ENCODE measurements around the gene GYPC.

The GYPC gene

DNA sequence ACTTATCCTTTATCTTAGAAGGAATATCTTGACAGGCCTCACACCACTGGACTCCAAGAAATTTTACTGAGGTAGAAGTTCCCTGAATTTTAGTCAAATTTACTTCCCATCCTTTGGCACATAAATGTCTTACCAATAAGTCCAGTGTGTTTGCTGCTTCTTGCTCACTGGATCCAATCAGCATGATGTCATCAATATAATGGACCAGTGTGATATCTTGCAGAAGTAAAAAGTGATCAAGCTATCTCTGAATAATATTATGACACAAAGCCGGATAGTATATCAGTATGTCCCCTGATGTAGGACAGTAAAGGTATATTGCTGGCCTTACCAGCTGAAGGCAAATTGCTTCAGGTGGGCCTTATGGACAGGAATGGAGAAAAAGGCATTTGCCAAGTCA lies 6.9 kb upstream of the GYPC start:
- in situ Hi-C loops (cut with HindIII; ENCODE audit: low sequenced_read_pairs) = no loop called here

DNA sequence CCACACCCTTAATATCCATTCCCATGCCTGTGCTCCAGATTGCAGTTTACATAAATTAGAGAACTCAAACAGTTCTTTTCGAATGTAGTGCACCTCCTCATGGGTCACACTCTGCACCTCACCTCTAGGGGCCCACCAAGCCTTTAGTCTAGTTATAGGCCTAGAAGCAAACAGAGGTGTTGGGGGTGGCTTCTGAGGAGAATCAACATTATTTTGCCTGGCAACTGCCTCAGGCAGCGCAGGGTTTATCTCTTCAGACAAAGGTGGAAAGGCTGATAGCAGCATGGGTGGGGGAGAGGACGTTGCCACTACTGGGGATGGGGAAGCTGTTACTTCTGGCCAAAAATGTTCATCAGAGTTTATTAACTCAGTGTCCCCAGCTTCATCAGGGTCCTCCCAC lies 5.0 kb upstream of the GYPC start:
- in situ Hi-C loops (cut with HindIII; ENCODE audit: low sequenced_read_pairs) = no loop called here

- in situ Hi-C loops (cut with HindIII; ENCODE audit: low sequenced_read_pairs) = no loop called here
Measured at GRCh38 chr2:126652323-126652891, 3.6 kb upstream of the GYPC start.

DNA sequence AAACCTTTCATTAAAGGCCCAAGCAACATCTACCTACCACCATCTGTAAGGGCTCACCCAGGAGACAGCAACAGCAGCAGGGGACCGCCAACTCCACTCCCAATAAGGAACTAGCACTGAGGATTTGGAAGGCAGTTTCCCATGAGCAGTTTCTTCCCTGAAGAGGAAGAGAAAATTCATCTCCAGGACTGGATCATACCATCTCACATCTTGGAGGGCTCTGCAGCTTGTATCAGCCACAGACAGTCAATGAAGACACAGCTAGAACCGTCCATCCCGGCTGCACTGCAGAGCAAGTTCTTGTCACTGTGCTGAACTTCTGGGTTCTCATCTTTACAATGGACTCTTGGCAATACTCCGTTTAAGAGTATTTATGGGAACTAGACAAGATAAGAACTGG lies 2.8 kb upstream of the GYPC start:
- in situ Hi-C loops (cut with HindIII; ENCODE audit: low sequenced_read_pairs) = no loop called here

DNA sequence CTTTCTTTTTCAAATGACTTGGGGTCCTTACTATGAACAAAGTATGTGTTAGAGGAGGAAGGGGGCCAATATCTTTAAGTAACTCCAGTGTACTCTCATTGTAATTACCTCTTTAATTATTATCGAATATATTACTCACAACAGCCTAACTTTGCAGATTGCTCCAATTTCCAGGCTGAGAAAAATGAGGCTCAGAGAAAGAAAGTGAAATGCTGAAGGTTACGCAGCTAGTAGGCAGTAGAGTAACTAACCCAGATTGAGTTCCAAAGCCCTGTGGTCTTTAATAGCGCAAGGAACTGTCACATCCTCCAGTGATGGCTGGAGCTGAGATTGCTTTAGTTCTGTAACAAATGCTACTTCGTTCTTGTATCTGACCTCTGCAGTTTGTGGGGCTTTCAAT lies 2.2 kb upstream of the GYPC start:
- in situ Hi-C loops (cut with HindIII; ENCODE audit: low sequenced_read_pairs) = no loop called here

DNA sequence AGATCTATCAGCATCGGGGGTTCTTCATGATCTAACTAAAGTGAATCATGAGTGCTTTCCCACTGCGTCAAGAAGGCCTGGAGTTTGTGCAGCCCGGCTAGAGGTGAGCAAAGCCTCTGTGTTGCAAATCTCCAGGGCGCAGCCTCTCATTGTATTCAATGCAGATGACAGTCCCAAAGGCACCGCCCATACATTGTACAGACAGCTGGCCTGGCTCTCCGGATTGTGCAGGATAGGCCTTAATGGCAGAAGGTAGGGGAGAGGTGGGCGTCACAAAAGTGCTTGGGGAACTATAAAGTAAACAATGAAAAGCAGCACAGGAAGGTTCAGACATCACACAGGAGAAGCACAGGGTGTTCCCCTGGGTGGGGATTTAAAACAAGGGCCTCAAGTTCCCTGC lies 907 bp upstream of the GYPC start:
- in situ Hi-C loops (cut with HindIII; ENCODE audit: low sequenced_read_pairs) = no loop called here

DNA sequence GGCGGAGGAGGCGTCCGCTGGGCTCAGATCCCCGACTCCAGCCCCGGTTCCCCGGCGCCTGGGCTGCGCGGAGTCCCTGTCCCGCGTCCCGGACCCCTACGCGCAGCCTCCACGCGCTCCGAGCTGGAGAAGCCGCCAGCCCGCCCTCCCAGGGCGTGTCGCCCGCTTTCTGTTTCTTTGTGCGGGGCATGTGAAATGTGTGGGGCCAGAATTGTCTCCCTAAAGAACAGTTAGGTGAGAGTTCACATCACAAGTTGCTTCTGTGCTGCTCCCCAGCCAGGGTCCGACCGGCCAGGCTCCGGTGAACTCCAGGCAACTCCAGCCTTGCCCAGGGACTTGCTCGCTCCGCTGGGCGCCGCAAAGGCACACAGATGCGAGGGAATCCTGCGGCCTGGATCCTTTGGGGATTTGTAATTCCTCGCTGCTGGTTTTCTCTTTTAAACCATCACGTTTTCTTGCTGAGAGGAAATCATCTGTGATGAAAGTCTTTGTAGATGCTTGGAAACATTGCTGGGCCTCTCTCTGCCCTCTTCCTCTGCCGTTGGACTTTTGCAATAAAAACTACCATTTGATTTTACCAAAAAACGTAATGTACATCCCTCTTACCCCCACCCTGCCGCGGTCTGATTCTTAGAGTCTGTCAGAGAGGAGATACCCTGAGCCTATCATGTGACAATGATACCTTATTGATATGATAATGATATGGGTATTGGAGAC lies 631 bp downstream of the GYPC start:
- in situ Hi-C loops (cut with HindIII; ENCODE audit: low sequenced_read_pairs) = no loop called here

DNA sequence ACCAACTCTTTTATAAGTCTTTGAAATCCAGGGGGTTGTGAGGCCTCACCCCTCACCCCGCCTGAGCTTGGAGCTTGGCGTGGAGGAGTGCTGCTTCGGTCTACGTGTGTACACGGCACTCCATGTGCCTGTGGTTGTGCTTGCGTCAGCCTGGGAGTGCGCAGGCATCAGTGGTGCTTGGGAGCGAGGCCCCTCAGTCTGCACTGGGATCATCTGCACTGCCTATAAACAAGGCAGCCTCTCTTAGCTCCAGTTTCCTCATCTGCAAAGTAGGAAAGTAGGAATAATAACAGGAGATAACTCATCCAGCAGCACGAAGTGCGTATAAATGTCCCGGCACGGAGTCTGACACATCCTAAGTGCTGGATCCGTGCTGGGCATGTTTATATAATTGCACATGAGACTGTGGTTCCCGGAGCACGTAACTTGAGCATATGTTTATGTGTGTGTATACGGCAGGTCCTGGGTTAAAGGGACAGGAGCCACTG lies 1.2 kb downstream of the GYPC start:
- in situ Hi-C loops (cut with HindIII; ENCODE audit: low sequenced_read_pairs) = no loop called here

DNA sequence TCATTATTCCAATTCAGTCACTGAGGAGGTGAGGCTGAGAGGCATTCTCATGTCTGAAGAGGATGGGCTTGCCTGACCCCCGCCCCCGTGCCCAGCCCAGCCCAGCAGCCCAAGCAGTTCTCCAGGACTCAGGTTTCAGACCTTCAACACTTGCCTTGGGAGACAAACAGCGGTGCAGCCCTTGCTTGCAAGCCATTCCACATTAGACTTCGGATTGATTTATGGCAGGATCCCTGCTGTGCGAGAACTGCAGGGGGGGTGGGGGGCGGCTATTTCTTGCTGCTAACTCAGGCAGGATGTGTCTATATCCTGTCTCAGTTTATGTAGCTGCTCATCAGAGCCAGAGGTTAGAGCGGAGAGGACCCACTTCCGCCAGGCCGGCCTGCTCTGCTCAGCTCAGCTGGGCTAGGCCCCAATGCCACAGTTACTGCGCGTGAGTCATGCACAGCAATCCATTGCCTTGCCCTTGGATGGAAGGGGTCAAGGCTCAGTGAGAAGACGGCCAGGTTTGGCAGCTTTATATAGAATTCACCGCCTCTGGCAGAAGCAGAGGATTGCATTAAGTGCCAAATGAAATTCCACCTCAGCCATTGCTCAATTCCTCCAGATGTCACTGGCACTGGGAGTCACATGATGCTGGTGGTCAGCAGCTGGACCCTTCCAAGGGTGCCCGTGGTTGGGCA lies 1.8 kb downstream of the GYPC start:
- in situ Hi-C loops (cut with HindIII; ENCODE audit: low sequenced_read_pairs) = no loop called here

GRCh38 chr2:126658319-126658904 lies 2.5 kb downstream of the GYPC start:
- in situ Hi-C loops (cut with HindIII; ENCODE audit: low sequenced_read_pairs) = no loop called here

DNA sequence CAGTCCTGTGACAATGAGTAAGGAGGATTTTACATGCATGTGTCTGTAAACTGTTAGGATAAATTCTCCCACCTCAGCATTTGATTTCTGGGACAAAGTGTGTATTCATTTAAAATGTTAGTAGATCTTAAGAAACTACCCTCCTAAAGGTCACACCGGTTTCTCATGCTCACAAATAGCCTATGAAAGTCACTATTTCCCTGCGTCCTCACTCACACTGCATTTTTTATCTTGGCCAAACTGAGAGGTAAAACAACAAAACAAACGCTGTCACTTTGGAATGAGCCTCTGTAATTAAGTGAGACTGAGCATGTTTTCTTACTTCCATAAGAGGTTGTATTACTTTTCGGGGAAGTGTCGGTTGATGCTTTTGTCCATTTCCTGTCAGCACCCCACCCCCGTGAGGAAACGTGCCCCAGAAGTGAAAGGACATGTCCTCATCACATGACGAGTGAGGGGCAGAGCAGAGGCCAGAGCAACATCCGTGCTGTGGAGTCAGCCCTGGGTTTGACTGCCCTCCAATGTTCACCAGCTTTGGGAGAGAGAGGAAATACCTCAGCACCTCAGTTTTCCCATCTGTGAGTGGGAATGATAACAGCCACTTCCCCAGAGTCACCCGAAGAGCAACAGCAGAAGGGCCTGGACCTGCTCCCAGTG lies 3.1 kb downstream of the GYPC start:
- in situ Hi-C loops (cut with HindIII; ENCODE audit: low sequenced_read_pairs) = no loop called here

- in situ Hi-C loops (cut with HindIII; ENCODE audit: low sequenced_read_pairs) = no loop called here
Measured at GRCh38 chr2:126659562-126660467, 3.9 kb downstream of the GYPC start.

DNA sequence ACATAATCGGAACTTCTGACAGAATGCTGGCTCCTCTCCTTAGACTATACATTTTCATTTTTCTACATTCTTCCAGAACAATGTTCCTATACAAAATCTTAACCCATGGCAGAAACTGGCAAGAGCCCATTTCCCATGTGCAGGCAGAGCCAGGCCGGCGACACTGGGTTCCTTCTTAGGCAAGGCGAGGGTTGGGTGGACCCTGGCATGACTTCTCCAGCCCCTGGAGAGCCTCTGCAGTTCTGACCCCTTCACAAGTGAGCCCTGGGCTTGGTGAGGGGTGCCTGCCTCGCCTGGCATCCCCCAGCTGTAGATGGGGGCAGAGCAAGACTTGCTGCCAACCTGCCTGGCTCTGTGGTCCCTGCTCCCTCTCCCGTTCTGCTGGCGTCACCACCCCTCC lies 5.0 kb downstream of the GYPC start:
- in situ Hi-C loops (cut with HindIII; ENCODE audit: low sequenced_read_pairs) = no loop called here

GRCh38 chr2:126661702-126662500 lies 5.9 kb downstream of the GYPC start:
- in situ Hi-C loops (cut with HindIII; ENCODE audit: low sequenced_read_pairs) = no loop called here

DNA sequence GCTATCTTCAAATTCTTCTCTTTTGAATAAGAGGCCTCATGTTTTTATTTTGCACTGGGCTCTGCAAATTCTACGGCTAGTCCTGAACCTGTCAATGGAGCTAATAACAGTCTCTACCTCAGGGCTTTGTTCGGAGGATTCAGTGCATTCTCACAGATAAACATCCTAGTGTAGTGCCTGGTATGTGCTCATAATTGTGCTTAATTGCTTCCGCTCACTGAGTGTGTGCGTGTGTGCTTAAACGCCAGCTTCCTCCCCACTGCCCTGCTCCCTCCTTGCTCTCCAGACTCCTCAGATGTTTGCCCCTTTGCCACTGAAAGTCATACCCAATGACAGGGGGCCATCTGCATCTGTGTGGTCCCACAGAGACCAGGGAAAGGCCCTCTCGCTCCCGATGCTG lies 6.7 kb downstream of the GYPC start:
- in situ Hi-C loops (cut with HindIII; ENCODE audit: low sequenced_read_pairs) = no loop called here

GRCh38 chr2:126663184-126663963 lies 7.4 kb downstream of the GYPC start:
- in situ Hi-C loops (cut with HindIII; ENCODE audit: low sequenced_read_pairs) = no loop called here

GRCh38 chr2:126664234-126664633 lies 8.3 kb downstream of the GYPC start:
- in situ Hi-C loops (cut with HindIII; ENCODE audit: low sequenced_read_pairs) = no loop called here

GRCh38 chr2:126664639-126665038 lies 8.7 kb downstream of the GYPC start:
- in situ Hi-C loops (cut with HindIII; ENCODE audit: low sequenced_read_pairs) = no loop called here

- in situ Hi-C loops (cut with HindIII; ENCODE audit: low sequenced_read_pairs) = no loop called here
Measured at GRCh38 chr2:126665483-126665882, 9.5 kb downstream of the GYPC start.

Measured in endothelial cell of hepatic sinusoid (primary cell).